PC-3 (cell line): Measurements from ENCODE around the gene EVL. TPM values are rescaled to one million over a fixed set of nuclear protein-coding genes. Genes with fewer than 3 reads are reported as not detected.

Source experiments
- ATAC-seq: fragments of 200-7000 bp; cut with Tn5 transposase; 2 replicates; pipeline ENCODE4 v1.9.1; 2020; ENCODE audit warnings: mild to moderate bottlenecking, moderate library complexity
- BruUV-seq: library from RNA; stranded (reverse); fragments of 400-500 nt; replicated peaks from 2 replicates; lab custom pipeline; 2021; lab: Mats Ljungman, UMichigan
- CTCF ChIA-PET: fragments of 300-600 bp; sonication (Branson Sonifier 250); formaldehyde crosslinking; loops from one replicate; lab custom pipeline; 2022; ENCODE audit warnings: antibody characterized with exemption; lab: Charles Lee
- POLR2A ChIA-PET: fragments of 300-600 bp; sonication (Branson Sonifier 250); formaldehyde crosslinking; loops from one replicate; lab custom pipeline; 2022; ENCODE audit warnings: antibody characterized with exemption; ENCODE audit not compliant: unreplicated experiment; lab: Charles Lee
- DNase-seq: peaks from one replicate; pipeline ENCODE4 v3.0.0-alpha.2; 2015
- H2AFZ ChIP-seq: fragments of 300-600 bp; sonication (generic); 2 replicates; pipeline ENCODE4 v1.6.0; 2016; ENCODE audit warnings: antibody characterized with exemption, low read length
- H3F3A ChIP-seq: fragments of 300-600 bp; sonication (generic); one replicate; pipeline ENCODE4 v1.6.0; 2017; ENCODE audit warnings: antibody characterized with exemption, low read length, control low read depth, mild to moderate bottlenecking; ENCODE audit not compliant: unreplicated experiment
- H3K27ac ChIP-seq: fragments of 300-600 bp; sonication (generic); 2 replicates; pipeline ENCODE4 v1.5.1; 2016; ENCODE audit warnings: mild to moderate bottlenecking, low read length
- H3K27me3 ChIP-seq: fragments of 300-600 bp; sonication (generic); 2 replicates; pipeline ENCODE4 v1.6.1; 2016; ENCODE audit warnings: low read length, mixed read lengths
- H3K36me3 ChIP-seq: fragments of 300-600 bp; sonication (generic); 2 replicates; pipeline ENCODE4 v1.6.1; 2016; ENCODE audit warnings: low read depth, mixed run types, low read length, mixed read lengths
- H3K4me1 ChIP-seq: fragments of 300-600 bp; sonication (generic); 2 replicates; pipeline ENCODE4 v1.5.1; 2016; ENCODE audit warnings: low read length; ENCODE audit not compliant: insufficient read depth
- H3K4me2 ChIP-seq: fragments of 300-600 bp; sonication (generic); 2 replicates; pipeline ENCODE4 v1.6.0; 2016; ENCODE audit warnings: low read length
- H3K4me3 ChIP-seq: fragments of 300-600 bp; sonication (generic); 2 replicates; pipeline ENCODE4 v1.5.1; 2016; ENCODE audit warnings: mild to moderate bottlenecking, low read length, mixed read lengths
- H3K79me2 ChIP-seq: fragments of 300-600 bp; sonication (generic); 2 replicates; pipeline ENCODE4 v1.6.1; 2017; ENCODE audit warnings: low read length, mixed read lengths
- H3K9ac ChIP-seq: fragments of 300-600 bp; sonication (generic); 2 replicates; pipeline ENCODE4 v1.6.0; 2016; ENCODE audit warnings: mild to moderate bottlenecking, low read length
- H3K9me2 ChIP-seq: fragments of 300-600 bp; sonication (generic); replicated peaks from 2 replicates; pipeline ENCODE4 v1.6.1; 2016; ENCODE audit warnings: mixed run types, low read length, mixed read lengths
- H3K9me3 ChIP-seq: fragments of 300-600 bp; sonication (generic); 2 replicates; pipeline ENCODE4 v1.6.1; 2016; ENCODE audit warnings: low read length, mixed read lengths
- H4K20me1 ChIP-seq: fragments of 300-600 bp; sonication (generic); 2 replicates; pipeline ENCODE4 v1.6.1; 2016; ENCODE audit warnings: low read length, mixed read lengths
- CTCF ChIP-seq: fragments of 300-600 bp; sonication (generic); conservative IDR thresholded peaks from 2 replicates; pipeline ENCODE4 v1.5.1; 2017; ENCODE audit warnings: antibody characterized with exemption, low read depth, mild to moderate bottlenecking, low read length
- EZH2 ChIP-seq: fragments of 300-600 bp; sonication (generic); IDR thresholded peaks from one replicate; pipeline ENCODE4 v1.6.1; 2017; ENCODE audit warnings: antibody characterized with exemption, mild to moderate bottlenecking, low read length; ENCODE audit not compliant: unreplicated experiment
- EZH2phosphoT487 ChIP-seq: fragments of 300-600 bp; sonication (generic); IDR thresholded peaks from 2 replicates; pipeline ENCODE4 v1.6.1; 2018; ENCODE audit warnings: mild to moderate bottlenecking, antibody characterized with exemption, low read length, borderline replicate concordance
- intact Hi-C: fragments of 100-400 bp; cut with micrococcal nuclease; formaldehyde crosslinking; loops from 2 replicates; pipeline ENCODE4 v1.9.0; 2023
- total RNA-seq: library from RNA; depleted of rRNA; stranded (reverse); fragments of >200 nt; gene quantifications from 2 replicates; pipeline ENCODE4 v1.2.3, GENCODE V29; 2014

The EVL gene
- total RNA-seq, 1 experiment from 2014 or later: 26.5 TPM

GRCh38 chr14:100147181-100147631 lies 82.0 kb downstream of the EVL start:
- POLR2A ChIA-PET: no interaction called here
- Histone ChIP-seq H3K9me3 (no peaks in the 10 kb centered on the region), H3K9me2 (no peaks in the 10 kb centered on the region), H3K4me1 (peaks cover 12% of the 10 kb centered on the region), H3K27me3 (no peaks in the 10 kb centered on the region), H3K9ac (no peak overlapping the region), H4K20me1 (no peaks in the 10 kb centered on the region), H3F3A (no peaks in the 10 kb centered on the region), H3K36me3 (no peaks in the 10 kb centered on the region), H3K4me2 (no peak overlapping the region), H3K27ac (no peak overlapping the region), H2AFZ (no peak overlapping the region), H3K79me2 (no peaks in the 10 kb centered on the region), H3K4me3 (no peak overlapping the region)
- no TSS peak for BruUV-seq
- TF ChIP-seq CTCF: no peak
- TF ChIP-seq EZH2phosphoT487: no peak
- no peak for TF ChIP-seq EZH2
- ATAC-seq (no peak), DNase-seq (no peak)
- intact Hi-C loops: no loop called here
- CTCF ChIA-PET: no interaction called here

DNA sequence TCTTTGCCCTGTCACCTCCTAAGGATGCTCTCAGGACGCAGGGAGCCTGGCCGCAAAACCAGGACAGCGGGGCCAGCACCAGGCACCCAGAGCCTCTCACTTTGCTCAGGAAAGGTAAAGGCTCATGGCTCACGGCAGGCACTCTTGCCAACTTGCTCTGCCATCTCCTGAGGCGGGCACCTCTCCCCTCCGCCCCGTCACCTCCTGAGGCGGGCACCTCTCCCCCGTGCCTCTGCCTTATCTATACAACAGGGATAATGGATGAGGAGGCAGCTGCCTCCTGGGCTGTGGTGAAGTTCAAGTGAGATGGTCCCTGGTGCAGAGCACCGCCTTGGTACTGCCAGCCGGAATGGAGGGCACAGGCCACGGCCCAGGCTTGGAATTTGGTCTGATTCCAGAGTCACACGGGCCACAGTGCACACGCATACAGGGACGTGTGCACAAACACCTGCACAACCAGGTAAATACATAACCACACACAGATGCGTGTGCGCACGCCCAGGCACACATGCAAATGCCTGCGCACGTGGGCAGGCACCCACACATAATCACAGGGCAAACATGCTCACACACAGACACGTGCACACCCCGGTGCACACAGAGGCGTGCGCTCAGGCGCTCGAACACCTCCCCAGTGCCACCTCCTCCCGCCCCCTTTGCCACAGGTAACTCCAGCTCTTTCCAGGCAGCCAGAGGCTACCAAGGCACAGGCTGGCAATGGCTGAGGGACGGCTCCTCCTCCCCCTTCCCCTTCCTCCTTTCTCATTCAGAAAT lies 82.7 kb downstream of the EVL start:
- Histone ChIP-seq H3K9ac (no peak overlapping the region), H3K27me3 (no peaks in the 10 kb centered on the region), H3K4me1 (peaks cover 12% of the 10 kb centered on the region), H3K79me2 (no peaks in the 10 kb centered on the region), H2AFZ (no peak overlapping the region), H3K4me2 (no peak overlapping the region), H3K27ac (no peak overlapping the region), H4K20me1 (no peaks in the 10 kb centered on the region), H3K9me3 (no peaks in the 10 kb centered on the region), H3K9me2 (no peaks in the 10 kb centered on the region), H3F3A (no peaks in the 10 kb centered on the region), H3K4me3 (no peak overlapping the region), H3K36me3 (no peaks in the 10 kb centered on the region)
- intact Hi-C loops: no loop called here
- DNase-seq (no peak), ATAC-seq (no peak)
- ChIA-PET CTCF (no interaction called here), POLR2A (no interaction called here)
- TF ChIP-seq CTCF: no peak
- no peak for TF ChIP-seq EZH2
- no peak for TF ChIP-seq EZH2phosphoT487
- no TSS peak for BruUV-seq
